ENCODE data around the gene SUFU. TPM values are rescaled to one million over a fixed set of nuclear protein-coding genes. Genes with fewer than 3 reads are reported as not detected.
A peak's percentile ranks its signal among the peaks of the same experiment; 100 is the strongest.

SUFU gene
- total RNA-seq, 1 donor from 2014 or later, result 17.3 TPM

GRCh38 chr10:102602272-102603045 is 98.7 kb downstream of the SUFU start:
- peaks cover 13 to 31% of the 10 kb centered on the region in 2 donors for H3K4me1 ChIP-seq
- H3K36me3 ChIP-seq, result peaks cover 2 to 22% of the 10 kb centered on the region in 2 donors
- DNase-seq (ENCODE audit: low spot score in 2 of 2), result no peak
- H3K27ac ChIP-seq, result peak overlapping the region; percentile 84 to 87
- no peak for TF ChIP-seq CTCF (IDR thresholded peaks at IDR 0.05)
- H3K4me3 ChIP-seq, result no peak overlapping the region
- no peaks in the 10 kb centered on the region for H3K27me3 ChIP-seq
- intact Hi-C loops (cut with DNase I), result loop anchor here (2.0 kb wide), 1 partner anchor 42 kb away; the partner anchor contains the start of gene TRIM8
- no peaks in the 10 kb centered on the region for H3K9me3 ChIP-seq

- Histone ChIP-seq H3K9me3 (no peaks in the 10 kb centered on the region), H3K36me3 (peaks cover 0 to 16% of the 10 kb centered on the region in 2 donors), H3K4me1 (peaks cover 13 to 28% of the 10 kb centered on the region in 2 donors), H3K4me3 (no peak overlapping the region), H3K27me3 (no peaks in the 10 kb centered on the region), H3K27ac (peak overlapping the region; percentile 84 to 87)
- intact Hi-C loops (cut with DNase I), result loop anchor here (2.0 kb wide), 2 partner anchors 15 to 41 kb away; partner anchors contain the start of gene TRIM8
- no peak for TF ChIP-seq CTCF (IDR thresholded peaks at IDR 0.05)
- DNase-seq (ENCODE audit: low spot score in 2 of 2), result no peak
Measured at GRCh38 chr10:102603946-102604345, 100.2 kb downstream of the SUFU start.

- DNase-seq (ENCODE audit: low spot score in 2 of 2), result no peak
- H3K4me3 ChIP-seq, result no peak overlapping the region
- H3K27me3 ChIP-seq, result no peaks in the 10 kb centered on the region
- peaks cover 13 to 27% of the 10 kb centered on the region in 2 donors for H3K4me1 ChIP-seq
- intact Hi-C loops (cut with DNase I), result loop anchor here (2.0 kb wide), 1 partner anchor 14 kb away; no protein-coding TSS in a partner anchor
- TF ChIP-seq CTCF (IDR thresholded peaks at IDR 0.05), result no peak
- H3K27ac ChIP-seq, result peak overlapping the region; percentile 84 to 87
- no peaks in the 10 kb centered on the region for H3K9me3 ChIP-seq
- peaks cover 0 to 12% of the 10 kb centered on the region in 2 donors for H3K36me3 ChIP-seq
Measured at GRCh38 chr10:102604439-102604841, 100.7 kb downstream of the SUFU start.

- no peaks in the 10 kb centered on the region for H3K27me3 ChIP-seq
- no peak overlapping the region for H3K27ac ChIP-seq
- H3K4me3 ChIP-seq, result no peak overlapping the region
- DNase-seq (ENCODE audit: low spot score in 2 of 2), result no peak
- H3K4me1 ChIP-seq, result peaks cover 2 to 16% of the 10 kb centered on the region in 2 donors
- peaks cover 0 to 12% of the 10 kb centered on the region in 2 donors for H3K36me3 ChIP-seq
- intact Hi-C loops (cut with DNase I), result loop anchor here (2.0 kb wide), 1 partner anchor 13 kb away; no protein-coding TSS in a partner anchor
- TF ChIP-seq CTCF (IDR thresholded peaks at IDR 0.05), result no peak
- H3K9me3 ChIP-seq, result no peaks in the 10 kb centered on the region
Measured at GRCh38 chr10:102605712-102606111, 101.9 kb downstream of the SUFU start.

- H3K36me3 ChIP-seq, result peaks cover 0 to 8% of the 10 kb centered on the region in 2 donors
- no peak for DNase-seq (ENCODE audit: low spot score in 2 of 2)
- intact Hi-C loops (cut with DNase I), result no loop called here
- H3K9me3 ChIP-seq, result no peaks in the 10 kb centered on the region
- H3K4me1 ChIP-seq, result peaks cover 0 to 9% of the 10 kb centered on the region in 2 donors
- H3K4me3 ChIP-seq, result no peak overlapping the region
- no peak overlapping the region for H3K27ac ChIP-seq
- no peaks in the 10 kb centered on the region for H3K27me3 ChIP-seq
- TF ChIP-seq CTCF (IDR thresholded peaks at IDR 0.05), result no peak
Measured at GRCh38 chr10:102608487-102608886, 104.7 kb downstream of the SUFU start.

All from ascending aorta (tissue), 2 donors.